SK-N-SH (cell line): ENCODE measurements around the gene TMEM164. TPM values are rescaled to one million over a fixed set of nuclear protein-coding genes. Genes with fewer than 3 reads are reported as not detected.

ENCODE experiments used
- CTCF ChIA-PET: fragments of 300-600, 350-600 bp; formaldehyde crosslinking; extraction: SDS; loops from one replicate; lab custom pipeline; 2021; lab: Yijun Ruan, JAX
- POLR2A ChIA-PET: fragments of 350-600 bp; sonication (Branson Sonifier 250); formaldehyde crosslinking; extraction: SDS; loops from one replicate; lab custom pipeline; 2020; ENCODE audit warnings: antibody characterized with exemption, inconsistent platforms; lab: Yijun Ruan, JAX
- DNase-seq: peaks from one replicate; pipeline ENCODE4 v3.0.0; 2012
- H2AFZ ChIP-seq: fragments of 200-600 bp; sonication (generic); 2 replicates; pipeline ENCODE4 v1.8.1; 2016; ENCODE audit warnings: antibody characterized with exemption, mild to moderate bottlenecking, low read depth
- H3F3A ChIP-seq: fragments of 200-600 bp; sonication (generic); replicated peaks from 2 replicates; pipeline ENCODE3; 2016; ENCODE audit warnings: antibody characterized with exemption, mild to moderate bottlenecking; ENCODE audit not compliant: insufficient read depth
- H3K27ac ChIP-seq, 2 experiments: fragments of 200-500 bp in 1 of 2; fragments of 200-600 bp in 1 of 2; sonication (Bioruptor generic) in 1 of 2; sonication (generic), shearing (Covaris generic) in 1 of 2; 2 replicates each; pipeline versions ENCODE4 v1.5.1 to v1.6.1; 2014 to 2016; ENCODE audit warnings: low read depth in 2 of 2, inconsistent platforms in 1 of 2, low read length in 1 of 2, mild to moderate bottlenecking in 1 of 2, mixed read lengths in 1 of 2
- H3K27me3 ChIP-seq: fragments of 200-600 bp; sonication (generic), shearing (Covaris generic); 2 replicates; pipeline ENCODE4 v1.6.1; 2016; ENCODE audit warnings: mixed run types; ENCODE audit not compliant: insufficient read depth
- H3K36me3 ChIP-seq, 2 experiments: fragments of 200-500 bp in 1 of 2; fragments of 200-600 bp in 1 of 2; sonication (Bioruptor generic) in 1 of 2; sonication (generic) in 1 of 2; replicated peaks in 1 of 2; 2 replicates each; pipeline versions ENCODE3 to v1.5.1; 2014 to 2016; ENCODE audit warnings: low read length in 1 of 2, mild to moderate bottlenecking in 1 of 2; ENCODE audit not compliant: insufficient read depth in 2 of 2, control insufficient read depth in 1 of 2
- H3K4me1 ChIP-seq, 2 experiments: fragments of 200-500 bp in 1 of 2; fragments of 200-600 bp in 1 of 2; sonication (Bioruptor generic) in 1 of 2; sonication (generic), shearing (Covaris generic) in 1 of 2; 2 replicates each; pipeline versions ENCODE4 v1.5.1 to v1.6.1; 2014 to 2016; ENCODE audit warnings: low read depth in 1 of 2, low read length in 1 of 2, mixed run types in 1 of 2; ENCODE audit not compliant: insufficient read depth in 2 of 2, control insufficient read depth in 1 of 2
- H3K4me2 ChIP-seq: fragments of 200-600 bp; sonication (generic), shearing (Covaris generic); 2 replicates; pipeline ENCODE4 v1.6.1; 2017; ENCODE audit warnings: mixed run types
- H3K4me3 ChIP-seq, 2 experiments: fragments of 200-500 bp in 1 of 2; fragments of 200-600 bp in 1 of 2; sonication (Bioruptor generic) in 1 of 2; sonication (generic), shearing (Covaris generic) in 1 of 2; 2 replicates each; pipeline versions ENCODE4 v1.5.1 to v1.8.1; 2014 to 2016; ENCODE audit warnings: low read depth in 2 of 2, inconsistent platforms in 1 of 2, low read length in 1 of 2, mild to moderate bottlenecking in 1 of 2, mixed read lengths in 1 of 2, moderate library complexity in 1 of 2
- H3K79me2 ChIP-seq: fragments of 200-600 bp; sonication (generic); 2 replicates; pipeline ENCODE4 v1.8.1; 2017; ENCODE audit warnings: mild to moderate bottlenecking; ENCODE audit not compliant: insufficient read depth
- H3K9ac ChIP-seq: fragments of 200-600 bp; sonication (generic); 2 replicates; pipeline ENCODE4 v1.6.1; 2017; ENCODE audit warnings: mixed run types
- H3K9me2 ChIP-seq: fragments of 200-600 bp; sonication (generic); 2 replicates; pipeline ENCODE4 v1.6.1; 2017; ENCODE audit warnings: mixed run types
- H3K9me3 ChIP-seq: fragments of 200-600 bp; sonication (generic); 2 replicates; pipeline ENCODE4 v1.6.1; 2017; ENCODE audit warnings: mixed run types, mild to moderate bottlenecking, moderate library complexity
- H4K20me1 ChIP-seq: fragments of 200-600 bp; sonication (generic); 2 replicates; pipeline ENCODE4 v1.6.1; 2017; ENCODE audit warnings: mild to moderate bottlenecking, mixed run types; ENCODE audit not compliant: insufficient read depth
- CHD2 ChIP-seq: fragments of 150-350 bp; IDR thresholded peaks from 2 replicates; pipeline ENCODE4 v1.6.1; 2018; ENCODE audit warnings: low read length; ENCODE audit not compliant: partially characterized antibody
- ELF1 ChIP-seq: IDR thresholded peaks from 2 replicates; pipeline ENCODE4 v1.4.0; 2012
- GABPA ChIP-seq: IDR thresholded peaks from 2 replicates; pipeline ENCODE4 v1.4.0; 2012; ENCODE audit warnings: low read depth, mild to moderate bottlenecking
- GATA2 ChIP-seq: sonication (generic); formaldehyde crosslinking; IDR thresholded peaks from 2 replicates; pipeline ENCODE4 v1.5.0; 2020; ENCODE audit warnings: mild to moderate bottlenecking, missing genetic modification reagents
- JUND ChIP-seq: IDR thresholded peaks from 2 replicates; pipeline ENCODE4 v1.4.0; 2012
- MEF2A ChIP-seq: IDR thresholded peaks from 2 replicates; pipeline ENCODE4 v1.4.0; 2012; ENCODE audit warnings: low read depth, borderline replicate concordance
- NFIC ChIP-seq: IDR thresholded peaks from 2 replicates; pipeline ENCODE4 v1.4.0; 2012; ENCODE audit warnings: borderline replicate concordance
- RAD21 ChIP-seq: IDR thresholded peaks from 2 replicates; pipeline ENCODE4 v1.6.1; 2012; ENCODE audit warnings: mild to moderate bottlenecking, low read length
- RFX5 ChIP-seq: IDR thresholded peaks from 2 replicates; pipeline ENCODE4 v1.6.1; 2012; ENCODE audit warnings: mild to moderate bottlenecking, improper control_type of control experiment, low read length
- RXRA ChIP-seq: IDR thresholded peaks from 2 replicates; pipeline ENCODE4 v1.4.0; 2012; ENCODE audit warnings: low read depth, mild to moderate bottlenecking, borderline replicate concordance
- SIN3A ChIP-seq: IDR thresholded peaks from 2 replicates; pipeline ENCODE4 v1.6.1; 2012; ENCODE audit warnings: low read depth, mild to moderate bottlenecking, low read length, moderate library complexity, borderline replicate concordance
- SMC3 ChIP-seq: IDR thresholded peaks from 2 replicates; pipeline ENCODE4 v1.6.1; 2012; ENCODE audit warnings: low read depth, low read length, improper control_type of control experiment
- TCF12 ChIP-seq: IDR thresholded peaks from 2 replicates; pipeline ENCODE4 v1.4.0; 2012
- WGBS: methylation state at CpG from one replicate; pipeline ENCODE4 v1.1.6; 2017; ENCODE audit warnings: low lambda C conversion rate; 5-methylcytosine and 5-hydroxymethylcytosine counted together
- polyA plus RNA-seq, 3 experiments: library from polyadenylated mRNA; depleted of rRNA; stranded (reverse); fragments of >200 nt; gene quantifications; 2 replicates each; pipeline ENCODE4 v1.2.3, GENCODE V29; 2012
- TF ChIP-seq, protein P1 (sequence below): IDR thresholded peaks from 2 replicates; pipeline ENCODE4 v1.4.0; 2012; ENCODE audit warnings: low read depth
- TF ChIP-seq, protein P2 (sequence below): IDR thresholded peaks from 2 replicates; pipeline ENCODE4 v1.6.1; 2012; ENCODE audit warnings: mild to moderate bottlenecking, low read depth, low read length, moderate library complexity
- TF ChIP-seq, protein P3 (sequence below): fragments of 200-600 bp; sonication (generic); IDR thresholded peaks from 2 replicates; pipeline ENCODE4 v1.6.1; 2017; ENCODE audit warnings: antibody characterized with exemption, mild to moderate bottlenecking, moderate library complexity
- TF ChIP-seq, protein P4 (sequence below): IDR thresholded peaks from 2 replicates; pipeline ENCODE4 v1.4.0; 2012; ENCODE audit warnings: low read depth, borderline replicate concordance

Gene TMEM164
- polyA plus RNA-seq, 1 of the 3 experiments (the other 2 are of a cell fraction): 11.9 TPM

DNA sequence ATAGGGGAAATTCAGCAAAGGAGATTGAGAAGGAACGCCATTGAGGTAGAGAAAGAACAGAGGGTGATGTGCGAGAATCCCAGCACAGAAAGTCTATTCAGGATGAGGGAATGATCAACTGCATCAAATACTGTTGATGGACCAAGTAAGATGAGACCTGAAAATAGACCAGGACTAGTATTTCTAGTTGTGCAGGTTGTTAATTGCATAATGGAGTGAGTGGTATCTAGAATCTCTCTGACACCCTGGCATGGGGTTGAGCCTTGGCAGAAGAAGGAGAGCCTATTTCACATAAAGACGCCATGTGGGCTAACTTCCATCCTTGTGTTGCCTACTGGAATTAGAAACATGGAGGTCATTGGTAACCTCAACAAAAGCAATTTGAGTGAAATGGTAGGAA, 135.6 kb downstream of the TMEM164 start:
- H3K27ac ChIP-seq: no peak overlapping the region
- H2AFZ ChIP-seq: no peak overlapping the region
- 40% methylated on average over 3 of the region's 3 CpGs for WGBS
- H3K4me3 ChIP-seq: no peak overlapping the region
- no peak overlapping the region for H3K4me2 ChIP-seq
- H3K79me2 ChIP-seq: no peaks in the 10 kb centered on the region
- H3F3A ChIP-seq: no peaks in the 10 kb centered on the region
- no peak overlapping the region for H3K9ac ChIP-seq
- ChIA-PET CTCF (interaction anchor here (0.6 to 3.9 kb wide), 4 partner anchors 8 to 177 kb away, joined by 3 to 21 read pairs (median 4); no protein-coding TSS in a partner anchor), POLR2A (no interaction called here)
- no peak for DNase-seq
- no peak for TF ChIP-seq GATA2 (CRISPR knock-in tag)
- TF ChIP-seq TCF12: no peak
- TF ChIP-seq, protein P1, sequence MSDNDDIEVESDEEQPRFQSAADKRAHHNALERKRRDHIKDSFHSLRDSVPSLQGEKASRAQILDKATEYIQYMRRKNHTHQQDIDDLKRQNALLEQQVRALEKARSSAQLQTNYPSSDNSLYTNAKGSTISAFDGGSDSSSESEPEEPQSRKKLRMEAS: no peak
- TF ChIP-seq, protein P2, sequence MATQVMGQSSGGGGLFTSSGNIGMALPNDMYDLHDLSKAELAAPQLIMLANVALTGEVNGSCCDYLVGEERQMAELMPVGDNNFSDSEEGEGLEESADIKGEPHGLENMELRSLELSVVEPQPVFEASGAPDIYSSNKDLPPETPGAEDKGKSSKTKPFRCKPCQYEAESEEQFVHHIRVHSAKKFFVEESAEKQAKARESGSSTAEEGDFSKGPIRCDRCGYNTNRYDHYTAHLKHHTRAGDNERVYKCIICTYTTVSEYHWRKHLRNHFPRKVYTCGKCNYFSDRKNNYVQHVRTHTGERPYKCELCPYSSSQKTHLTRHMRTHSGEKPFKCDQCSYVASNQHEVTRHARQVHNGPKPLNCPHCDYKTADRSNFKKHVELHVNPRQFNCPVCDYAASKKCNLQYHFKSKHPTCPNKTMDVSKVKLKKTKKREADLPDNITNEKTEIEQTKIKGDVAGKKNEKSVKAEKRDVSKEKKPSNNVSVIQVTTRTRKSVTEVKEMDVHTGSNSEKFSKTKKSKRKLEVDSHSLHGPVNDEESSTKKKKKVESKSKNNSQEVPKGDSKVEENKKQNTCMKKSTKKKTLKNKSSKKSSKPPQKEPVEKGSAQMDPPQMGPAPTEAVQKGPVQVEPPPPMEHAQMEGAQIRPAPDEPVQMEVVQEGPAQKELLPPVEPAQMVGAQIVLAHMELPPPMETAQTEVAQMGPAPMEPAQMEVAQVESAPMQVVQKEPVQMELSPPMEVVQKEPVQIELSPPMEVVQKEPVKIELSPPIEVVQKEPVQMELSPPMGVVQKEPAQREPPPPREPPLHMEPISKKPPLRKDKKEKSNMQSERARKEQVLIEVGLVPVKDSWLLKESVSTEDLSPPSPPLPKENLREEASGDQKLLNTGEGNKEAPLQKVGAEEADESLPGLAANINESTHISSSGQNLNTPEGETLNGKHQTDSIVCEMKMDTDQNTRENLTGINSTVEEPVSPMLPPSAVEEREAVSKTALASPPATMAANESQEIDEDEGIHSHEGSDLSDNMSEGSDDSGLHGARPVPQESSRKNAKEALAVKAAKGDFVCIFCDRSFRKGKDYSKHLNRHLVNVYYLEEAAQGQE: no peak
- no peak for TF ChIP-seq SIN3A
- no peaks in the 10 kb centered on the region; a peak in 1 of 4 replicates for H3K4me1 ChIP-seq
- no peaks in the 10 kb centered on the region for H4K20me1 ChIP-seq
- no peaks in the 10 kb centered on the region; the same call in 1 of the 2 replicates for H3K27me3 ChIP-seq
- H3K9me3 ChIP-seq: no peaks in the 10 kb centered on the region
- no peaks in the 10 kb centered on the region for H3K36me3 ChIP-seq
- no peaks in the 10 kb centered on the region for H3K9me2 ChIP-seq

DNA sequence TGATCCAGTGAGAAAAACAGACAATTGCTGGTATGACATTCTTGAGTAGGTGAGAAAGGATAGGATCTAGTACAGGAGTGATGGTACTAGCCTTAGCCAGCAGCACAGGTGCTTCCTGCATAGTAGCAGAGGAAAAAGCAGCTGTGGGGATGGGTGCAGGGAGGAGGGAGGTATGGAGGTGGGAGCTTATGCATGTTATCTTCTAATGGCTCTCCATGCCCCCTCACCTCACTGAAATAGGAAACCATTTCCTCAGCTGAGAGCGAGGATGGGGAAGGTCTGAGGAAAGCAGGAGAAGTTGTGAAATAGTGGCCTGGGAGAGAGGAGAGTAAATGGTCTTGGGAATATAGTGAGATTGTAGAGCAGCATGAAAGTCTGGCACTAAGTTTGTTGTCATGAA, 136.3 kb downstream of the TMEM164 start:
- Histone ChIP-seq H3K4me3 (no peak overlapping the region), H3K9ac (no peak overlapping the region), H3K27me3 (no peaks in the 10 kb centered on the region; the same call in 1 of the 2 replicates), H2AFZ (no peak overlapping the region), H3K79me2 (no peaks in the 10 kb centered on the region), H3K9me2 (no peaks in the 10 kb centered on the region), H3K4me2 (no peak overlapping the region), H3K4me1 (no peaks in the 10 kb centered on the region; a peak in 1 of 4 replicates), H3K36me3 (no peaks in the 10 kb centered on the region), H3K27ac (no peak overlapping the region), H4K20me1 (no peaks in the 10 kb centered on the region), H3F3A (no peaks in the 10 kb centered on the region), H3K9me3 (no peaks in the 10 kb centered on the region)
- DNase-seq: no peak
- ChIA-PET POLR2A (no interaction called here), CTCF (interaction anchor here (0.6 to 3.9 kb wide), 3 partner anchors 7 to 17 kb away, joined by 3 to 21 read pairs (median 3); no protein-coding TSS in a partner anchor)
- 63% methylated on average over 1 of the region's 1 CpG for WGBS
- TF ChIP-seq, protein P3, sequence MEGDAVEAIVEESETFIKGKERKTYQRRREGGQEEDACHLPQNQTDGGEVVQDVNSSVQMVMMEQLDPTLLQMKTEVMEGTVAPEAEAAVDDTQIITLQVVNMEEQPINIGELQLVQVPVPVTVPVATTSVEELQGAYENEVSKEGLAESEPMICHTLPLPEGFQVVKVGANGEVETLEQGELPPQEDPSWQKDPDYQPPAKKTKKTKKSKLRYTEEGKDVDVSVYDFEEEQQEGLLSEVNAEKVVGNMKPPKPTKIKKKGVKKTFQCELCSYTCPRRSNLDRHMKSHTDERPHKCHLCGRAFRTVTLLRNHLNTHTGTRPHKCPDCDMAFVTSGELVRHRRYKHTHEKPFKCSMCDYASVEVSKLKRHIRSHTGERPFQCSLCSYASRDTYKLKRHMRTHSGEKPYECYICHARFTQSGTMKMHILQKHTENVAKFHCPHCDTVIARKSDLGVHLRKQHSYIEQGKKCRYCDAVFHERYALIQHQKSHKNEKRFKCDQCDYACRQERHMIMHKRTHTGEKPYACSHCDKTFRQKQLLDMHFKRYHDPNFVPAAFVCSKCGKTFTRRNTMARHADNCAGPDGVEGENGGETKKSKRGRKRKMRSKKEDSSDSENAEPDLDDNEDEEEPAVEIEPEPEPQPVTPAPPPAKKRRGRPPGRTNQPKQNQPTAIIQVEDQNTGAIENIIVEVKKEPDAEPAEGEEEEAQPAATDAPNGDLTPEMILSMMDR: no peak
- TF ChIP-seq SMC3: no peak
- no peak for TF ChIP-seq NFIC
- TF ChIP-seq CHD2: no peak
- TF ChIP-seq, protein P4, sequence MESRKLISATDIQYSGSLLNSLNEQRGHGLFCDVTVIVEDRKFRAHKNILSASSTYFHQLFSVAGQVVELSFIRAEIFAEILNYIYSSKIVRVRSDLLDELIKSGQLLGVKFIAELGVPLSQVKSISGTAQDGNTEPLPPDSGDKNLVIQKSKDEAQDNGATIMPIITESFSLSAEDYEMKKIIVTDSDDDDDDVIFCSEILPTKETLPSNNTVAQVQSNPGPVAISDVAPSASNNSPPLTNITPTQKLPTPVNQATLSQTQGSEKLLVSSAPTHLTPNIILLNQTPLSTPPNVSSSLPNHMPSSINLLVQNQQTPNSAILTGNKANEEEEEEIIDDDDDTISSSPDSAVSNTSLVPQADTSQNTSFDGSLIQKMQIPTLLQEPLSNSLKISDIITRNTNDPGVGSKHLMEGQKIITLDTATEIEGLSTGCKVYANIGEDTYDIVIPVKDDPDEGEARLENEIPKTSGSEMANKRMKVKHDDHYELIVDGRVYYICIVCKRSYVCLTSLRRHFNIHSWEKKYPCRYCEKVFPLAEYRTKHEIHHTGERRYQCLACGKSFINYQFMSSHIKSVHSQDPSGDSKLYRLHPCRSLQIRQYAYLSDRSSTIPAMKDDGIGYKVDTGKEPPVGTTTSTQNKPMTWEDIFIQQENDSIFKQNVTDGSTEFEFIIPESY: no peak
- TF ChIP-seq RFX5: no peak
- TF ChIP-seq MEF2A: no peak
- TF ChIP-seq, protein P2: no peak
- TF ChIP-seq JUND: no peak
- TF ChIP-seq GABPA: no peak
- no peak for TF ChIP-seq RXRA
- TF ChIP-seq, protein P1: no peak
- no peak for TF ChIP-seq ELF1
- TF ChIP-seq RAD21: no peak
